HL-60 (cell line): ENCODE measurements around the gene DPP6.

ENCODE experiments used
- DNase-seq, 2 experiments: peaks; one replicate each; pipeline ENCODE4 v3.0.0-alpha.2; 2010 to 2020; ENCODE audit warnings: low read depth in 1 of 2, low spot score in 1 of 2
- H3K27ac ChIP-seq: fragments of 250-450 bp; sonication (Bioruptor Pico); replicated peaks from 2 replicates; pipeline ENCODE4 v1.5.1; 2020; ENCODE audit warnings: mild to moderate bottlenecking, moderate library complexity
- H3K27me3 ChIP-seq: fragments of 250-450 bp; sonication (Bioruptor Pico); 2 replicates; pipeline ENCODE4 v1.5.1; 2021; ENCODE audit warnings: mild to moderate bottlenecking, moderate library complexity; ENCODE audit not compliant: insufficient read depth, poor library complexity, severe bottlenecking
- H3K4me3 ChIP-seq: replicated peaks from 2 replicates; pipeline ENCODE4 v1.5.1; 2011; ENCODE audit warnings: mild to moderate bottlenecking, control low read depth, low read length; ENCODE audit not compliant: insufficient read depth
- GABPA ChIP-seq: IDR thresholded peaks from 2 replicates; pipeline ENCODE4 v1.6.1; 2012; ENCODE audit warnings: low read depth
- POLR2AphosphoS5 ChIP-seq: IDR thresholded peaks from 2 replicates; pipeline ENCODE4 v1.6.1; 2012; ENCODE audit warnings: low read depth
- SPI1 ChIP-seq: IDR thresholded peaks from 2 replicates; pipeline ENCODE4 v1.6.1; 2012; ENCODE audit warnings: low read depth, mild to moderate bottlenecking, borderline replicate concordance
- TF ChIP-seq, protein P1 (sequence below): IDR thresholded peaks from one replicate; pipeline ENCODE4 v1.5.1; 2011; ENCODE audit warnings: low read length, control low read depth, inconsistent platforms; ENCODE audit not compliant: insufficient read depth
- TF ChIP-seq, protein P2 (sequence below): IDR thresholded peaks from 2 replicates; pipeline ENCODE4 v1.6.1; 2012; ENCODE audit warnings: low read depth; ENCODE audit not compliant: insufficient replicate concordance

The DPP6 gene

DNA sequence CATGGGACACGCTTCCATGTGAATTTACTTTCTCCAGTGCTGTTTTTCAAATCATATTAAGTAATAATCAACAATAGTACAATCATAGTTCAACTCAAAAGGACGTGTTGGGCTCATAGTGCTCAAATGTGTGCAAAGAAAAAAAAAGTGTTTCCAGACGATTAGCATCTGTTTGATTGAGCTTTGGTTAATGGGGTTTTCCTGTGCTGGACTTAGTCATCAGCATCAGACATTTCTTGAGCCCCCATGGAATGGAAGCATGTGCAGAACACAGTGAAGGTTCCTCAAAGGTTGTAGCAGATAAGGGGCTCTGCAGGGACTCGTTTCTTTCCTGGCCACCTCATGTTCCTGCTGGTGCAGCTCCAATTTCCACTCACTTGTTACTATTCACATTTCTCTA lies 716.8 kb downstream of the DPP6 start:
- Histone ChIP-seq H3K4me3 (no peak overlapping the region), H3K27me3 (no peaks in the 10 kb centered on the region)
- no peak for TF ChIP-seq POLR2AphosphoS5
- TF ChIP-seq, protein P1, sequence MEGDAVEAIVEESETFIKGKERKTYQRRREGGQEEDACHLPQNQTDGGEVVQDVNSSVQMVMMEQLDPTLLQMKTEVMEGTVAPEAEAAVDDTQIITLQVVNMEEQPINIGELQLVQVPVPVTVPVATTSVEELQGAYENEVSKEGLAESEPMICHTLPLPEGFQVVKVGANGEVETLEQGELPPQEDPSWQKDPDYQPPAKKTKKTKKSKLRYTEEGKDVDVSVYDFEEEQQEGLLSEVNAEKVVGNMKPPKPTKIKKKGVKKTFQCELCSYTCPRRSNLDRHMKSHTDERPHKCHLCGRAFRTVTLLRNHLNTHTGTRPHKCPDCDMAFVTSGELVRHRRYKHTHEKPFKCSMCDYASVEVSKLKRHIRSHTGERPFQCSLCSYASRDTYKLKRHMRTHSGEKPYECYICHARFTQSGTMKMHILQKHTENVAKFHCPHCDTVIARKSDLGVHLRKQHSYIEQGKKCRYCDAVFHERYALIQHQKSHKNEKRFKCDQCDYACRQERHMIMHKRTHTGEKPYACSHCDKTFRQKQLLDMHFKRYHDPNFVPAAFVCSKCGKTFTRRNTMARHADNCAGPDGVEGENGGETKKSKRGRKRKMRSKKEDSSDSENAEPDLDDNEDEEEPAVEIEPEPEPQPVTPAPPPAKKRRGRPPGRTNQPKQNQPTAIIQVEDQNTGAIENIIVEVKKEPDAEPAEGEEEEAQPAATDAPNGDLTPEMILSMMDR, result no peak
- TF ChIP-seq, protein P2, sequence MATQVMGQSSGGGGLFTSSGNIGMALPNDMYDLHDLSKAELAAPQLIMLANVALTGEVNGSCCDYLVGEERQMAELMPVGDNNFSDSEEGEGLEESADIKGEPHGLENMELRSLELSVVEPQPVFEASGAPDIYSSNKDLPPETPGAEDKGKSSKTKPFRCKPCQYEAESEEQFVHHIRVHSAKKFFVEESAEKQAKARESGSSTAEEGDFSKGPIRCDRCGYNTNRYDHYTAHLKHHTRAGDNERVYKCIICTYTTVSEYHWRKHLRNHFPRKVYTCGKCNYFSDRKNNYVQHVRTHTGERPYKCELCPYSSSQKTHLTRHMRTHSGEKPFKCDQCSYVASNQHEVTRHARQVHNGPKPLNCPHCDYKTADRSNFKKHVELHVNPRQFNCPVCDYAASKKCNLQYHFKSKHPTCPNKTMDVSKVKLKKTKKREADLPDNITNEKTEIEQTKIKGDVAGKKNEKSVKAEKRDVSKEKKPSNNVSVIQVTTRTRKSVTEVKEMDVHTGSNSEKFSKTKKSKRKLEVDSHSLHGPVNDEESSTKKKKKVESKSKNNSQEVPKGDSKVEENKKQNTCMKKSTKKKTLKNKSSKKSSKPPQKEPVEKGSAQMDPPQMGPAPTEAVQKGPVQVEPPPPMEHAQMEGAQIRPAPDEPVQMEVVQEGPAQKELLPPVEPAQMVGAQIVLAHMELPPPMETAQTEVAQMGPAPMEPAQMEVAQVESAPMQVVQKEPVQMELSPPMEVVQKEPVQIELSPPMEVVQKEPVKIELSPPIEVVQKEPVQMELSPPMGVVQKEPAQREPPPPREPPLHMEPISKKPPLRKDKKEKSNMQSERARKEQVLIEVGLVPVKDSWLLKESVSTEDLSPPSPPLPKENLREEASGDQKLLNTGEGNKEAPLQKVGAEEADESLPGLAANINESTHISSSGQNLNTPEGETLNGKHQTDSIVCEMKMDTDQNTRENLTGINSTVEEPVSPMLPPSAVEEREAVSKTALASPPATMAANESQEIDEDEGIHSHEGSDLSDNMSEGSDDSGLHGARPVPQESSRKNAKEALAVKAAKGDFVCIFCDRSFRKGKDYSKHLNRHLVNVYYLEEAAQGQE, result no peak

DNA sequence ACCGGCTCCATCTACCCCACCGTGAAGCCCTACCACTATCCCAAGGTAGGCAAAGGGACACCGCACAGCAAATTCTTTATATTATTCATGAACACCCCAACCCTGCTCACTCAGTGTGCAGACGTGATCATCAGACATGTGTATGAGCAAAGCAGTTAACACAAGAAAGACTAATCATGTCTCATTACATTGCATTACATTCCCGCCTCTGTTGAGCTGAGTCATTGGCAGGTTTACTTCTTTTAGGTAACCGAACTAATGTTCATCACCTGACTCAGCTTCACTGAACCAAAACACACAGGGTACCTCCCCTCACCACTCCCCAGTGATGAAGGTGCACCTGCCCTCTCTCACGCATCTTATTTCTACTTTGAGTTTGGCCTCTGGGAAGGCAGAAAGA lies 717.3 kb downstream of the DPP6 start:
- Histone ChIP-seq H3K4me3 (no peak overlapping the region), H3K27me3 (no peaks in the 10 kb centered on the region), H3K27ac (no peak overlapping the region)
- DNase-seq, result no peak
- TF ChIP-seq, protein P1, result no peak
- no peak for TF ChIP-seq SPI1
- no peak for TF ChIP-seq POLR2AphosphoS5
- TF ChIP-seq GABPA, result no peak
- TF ChIP-seq, protein P2, result no peak

More for the DNA sequence above, 716.8 kb downstream of the DPP6 start:
- DNase-seq, result no peak
- no peak overlapping the region for H3K27ac ChIP-seq

DNA sequence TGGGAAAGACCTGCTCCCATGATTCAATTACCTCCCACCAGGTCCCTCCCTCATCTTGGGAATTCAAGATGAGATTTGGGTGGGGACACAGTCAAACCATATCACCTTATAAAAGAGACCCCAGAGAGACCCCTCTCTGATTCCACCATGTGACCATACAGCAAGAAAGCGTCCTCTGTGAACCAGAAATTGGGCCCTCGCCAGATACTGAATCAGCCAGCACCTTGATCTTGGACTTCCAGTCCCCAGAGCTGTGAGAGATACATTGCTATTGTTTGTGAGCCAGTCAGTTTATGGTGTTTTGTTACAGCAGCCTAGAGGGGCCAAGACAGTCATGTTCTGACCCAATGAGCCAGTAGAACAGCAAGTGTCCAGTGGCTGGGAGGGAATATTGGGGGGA lies 718.2 kb downstream of the DPP6 start:
- no peak for TF ChIP-seq POLR2AphosphoS5
- TF ChIP-seq GABPA, result no peak
- TF ChIP-seq, protein P2, result no peak
- no peak for TF ChIP-seq SPI1
- TF ChIP-seq, protein P1, result no peak
- no peak overlapping the region for H3K27ac ChIP-seq
- DNase-seq, result no peak

More for the DNA sequence above, 718.2 kb downstream of the DPP6 start:
- H3K27me3 ChIP-seq, result no peaks in the 10 kb centered on the region
- H3K4me3 ChIP-seq, result no peak overlapping the region
